Measurements from ENCODE around the gene DDX49.

DDX49 gene

GRCh38 chr19:18975869-18976268 is 56.4 kb downstream of the DDX49 start:
- Mint-ChIP-seq H3K9me3 (no peaks in the 10 kb centered on the region), H3K36me3 (ENCODE audit: low read depth) (no peaks in the 10 kb centered on the region), H3K4me1 (ENCODE audit: low read depth) (peaks cover 32% of the 10 kb centered on the region), H3K27ac (no peak overlapping the region), H3K27me3 (no peaks in the 10 kb centered on the region), H3K4me3 (no peak overlapping the region)
- intact Hi-C loops (cut with micrococcal nuclease), result no loop called here
